GM19395 (cell line): ENCODE measurements around the gene GTSF1L.

Source experiments
- ATAC-seq: cut with Tn5 transposase; IDR thresholded peaks from one replicate; pipeline ENCODE4 v1.9.1; 2021; ENCODE audit warnings: mild to moderate bottlenecking, moderate library complexity; ENCODE audit not compliant: unreplicated experiment

The GTSF1L gene

GRCh38 chr20:43676368-43676767 lies 50.4 kb downstream of the GTSF1L start:
- ATAC-seq, result no peak
